ENCODE results near the gene ZBTB45. TPM values are rescaled to one million over a fixed set of nuclear protein-coding genes. Genes with fewer than 3 reads are reported as not detected.

The ZBTB45 gene
- polyA plus RNA-seq, 3 donors, result 2.2 to 5.3 (median 2.6) TPM

GRCh38 chr19:58480831-58481230 is 38.8 kb downstream of the ZBTB45 start:
- H3K27ac Mint-ChIP-seq, result no peak overlapping the region
- Histone ChIP-seq H3K4me2 (replicated peaks; ENCODE audit: extremely low read depth, low read length, poor library complexity, severe bottlenecking) (no peak overlapping the region), H3K4me1 (ENCODE audit: control insufficient read depth in 1 of 2, insufficient read depth in 2 of 2, low read length in 2 of 2) (peaks cover 8 to 11% of the 10 kb centered on the region in 2 donors), H3K36me3 (replicated peaks in 1 of 2; ENCODE audit: control insufficient read depth in 1 of 2, insufficient read depth in 2 of 2, low read length in 2 of 2) (peaks cover 0 to 6% of the 10 kb centered on the region in 2 donors), H3K9me3 (replicated peaks in 1 of 2; ENCODE audit: control insufficient read depth in 1 of 2, insufficient read depth in 1 of 2, low read length in 2 of 2) (no peaks in the 10 kb centered on the region), H3K27me3 (ENCODE audit: control insufficient read depth in 2 of 2, insufficient read depth in 2 of 2, low read length in 2 of 2) (no peaks in the 10 kb centered on the region), H2AFZ (ENCODE audit: insufficient read depth, low read depth, low read length, poor library complexity, severe bottlenecking) (no peak overlapping the region), H3K79me2 (ENCODE audit: insufficient read depth, low read length) (no peaks in the 10 kb centered on the region), H3K27ac (ENCODE audit: low read depth in 1 of 2, low read length in 2 of 2) (no peak overlapping the region), H4K20me1 (ENCODE audit: insufficient read depth, low read length) (no peaks in the 10 kb centered on the region), H3K9ac (ENCODE audit: insufficient read depth, low read length, poor library complexity, severe bottlenecking) (no peak overlapping the region), H3K4me3 (replicated peaks in 1 of 3; ENCODE audit: low read depth in 2 of 3, low read length in 3 of 3) (no peak overlapping the region)
- TF ChIP-seq CTCF (IDR thresholded peaks at IDR 0.05), result no peak
- H3K27me3 Mint-ChIP-seq (ENCODE audit: low read depth in 3 of 3), result peaks cover 0 to 6% (median 2%) of the 10 kb centered on the region in 3 donors
- peaks cover 9% of the 10 kb centered on the region for H3K4me1 Mint-ChIP-seq
- intact Hi-C loops (cut with micrococcal nuclease), result no loop called here
- H3K9me3 Mint-ChIP-seq, result no peaks in the 10 kb centered on the region
- H3K4me3 Mint-ChIP-seq, result no peak overlapping the region
- no CpG with 5 or more reads among the region's 2 CpGs for whole genome bisulfite sequencing (ENCODE audit: insufficient coverage)
- H3K36me3 Mint-ChIP-seq, result peaks cover 3 to 8% of the 10 kb centered on the region in 2 donors
- no peak for DNase-seq

GRCh38 chr19:58480481-58480830 is 39.2 kb downstream of the ZBTB45 start:
- H4K20me1 ChIP-seq (ENCODE audit: insufficient read depth, low read length), result no peaks in the 10 kb centered on the region
- H3K4me1 Mint-ChIP-seq, result peaks cover 9% of the 10 kb centered on the region

More at GRCh38 chr19:58480481-58480830, 39.2 kb downstream of the ZBTB45 start:
- intact Hi-C loops (cut with micrococcal nuclease), result no loop called here
- Histone ChIP-seq H3K4me2 (replicated peaks; ENCODE audit: extremely low read depth, low read length, poor library complexity, severe bottlenecking) (no peak overlapping the region), H2AFZ (ENCODE audit: insufficient read depth, low read depth, low read length, poor library complexity, severe bottlenecking) (no peak overlapping the region), H3K79me2 (ENCODE audit: insufficient read depth, low read length) (no peaks in the 10 kb centered on the region), H3K4me3 (replicated peaks in 1 of 3; ENCODE audit: low read depth in 2 of 3, low read length in 3 of 3) (no peak overlapping the region), H3K27ac (ENCODE audit: low read depth in 1 of 2, low read length in 2 of 2) (no peak overlapping the region), H3K36me3 (replicated peaks in 1 of 2; ENCODE audit: control insufficient read depth in 1 of 2, insufficient read depth in 2 of 2, low read length in 2 of 2) (peaks cover 0 to 6% of the 10 kb centered on the region in 2 donors), H3K27me3 (ENCODE audit: control insufficient read depth in 2 of 2, insufficient read depth in 2 of 2, low read length in 2 of 2) (no peaks in the 10 kb centered on the region), H3K9ac (ENCODE audit: insufficient read depth, low read length, poor library complexity, severe bottlenecking) (no peak overlapping the region), H3K9me3 (replicated peaks in 1 of 2; ENCODE audit: control insufficient read depth in 1 of 2, insufficient read depth in 1 of 2, low read length in 2 of 2) (no peaks in the 10 kb centered on the region), H3K4me1 (ENCODE audit: control insufficient read depth in 1 of 2, insufficient read depth in 2 of 2, low read length in 2 of 2) (peaks cover 8 to 12% of the 10 kb centered on the region in 2 donors)
- H3K27me3 Mint-ChIP-seq (ENCODE audit: low read depth in 3 of 3), result peaks cover 0 to 6% (median 2%) of the 10 kb centered on the region in 3 donors
- WGBS (ENCODE audit: insufficient coverage), result 95% methylated on average over 20 of the region's 20 CpGs
- no peak for DNase-seq
- TF ChIP-seq CTCF (IDR thresholded peaks at IDR 0.05), result no peak
- no peak overlapping the region for H3K27ac Mint-ChIP-seq
- H3K9me3 Mint-ChIP-seq, result no peaks in the 10 kb centered on the region
- H3K4me3 Mint-ChIP-seq, result no peak overlapping the region
- peaks cover 3 to 8% of the 10 kb centered on the region in 2 donors for H3K36me3 Mint-ChIP-seq

Data from CD14-positive monocyte (primary cell).